Neural cell (in vitro differentiated cells): ENCODE results near the gene ZDHHC8.

Source experiments
- POLR2AphosphoS5 ChIP-seq: IDR thresholded peaks from 2 replicates; pipeline ENCODE4 v1.6.1; 2012
- TAF1 ChIP-seq: IDR thresholded peaks from 2 replicates; pipeline ENCODE4 v1.6.1; 2012; ENCODE audit warnings: low read depth

GRCh38 chr22:20090730-20091240, 40.8 kb upstream of the ZDHHC8 start:
- TF ChIP-seq POLR2AphosphoS5 (no peak), TAF1 (no peak)
